Measurements from ENCODE around the gene PDE4D. TPM values are rescaled to one million over a fixed set of nuclear protein-coding genes. Genes with fewer than 3 reads are reported as not detected.

PDE4D gene
- total RNA-seq, 1 experiment from 2014 or later = 6.5 TPM

DNA sequence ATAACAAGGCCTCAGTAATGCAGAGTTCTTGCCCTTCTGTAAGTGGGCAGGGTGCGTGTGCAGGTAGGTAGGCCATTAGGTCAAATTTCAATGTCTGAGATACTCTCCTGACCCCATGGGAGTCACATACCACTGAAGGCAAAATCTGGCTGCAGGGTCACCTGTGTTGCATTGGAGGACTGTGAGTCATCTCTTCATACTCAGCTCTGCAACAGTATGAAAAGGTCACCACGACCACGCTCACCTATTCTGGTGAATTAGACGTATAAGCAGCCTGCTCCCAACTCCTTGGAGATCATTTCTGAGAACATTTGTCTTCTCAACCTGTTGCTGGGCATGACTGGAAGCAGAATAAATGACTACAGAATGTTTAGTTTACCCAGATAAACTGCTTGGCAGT is 599.8 kb downstream of the PDE4D start:
- ChIA-PET POLR2A (ENCODE audit: low non-redundant PET) (no interaction called here), CTCF (no interaction called here)
- Histone ChIP-seq H3K36me3 (ENCODE audit: insufficient read depth, low read length, poor library complexity, severe bottlenecking) (no peaks in the 10 kb centered on the region), H3K9me3 (ENCODE audit: low read depth, low read length, poor library complexity, severe bottlenecking) (no peaks in the 10 kb centered on the region), H3K4me1 (ENCODE audit: insufficient read depth, low read length, poor library complexity, severe bottlenecking) (no peaks in the 10 kb centered on the region), H3K4me3 (ENCODE audit: low read depth, low read length, poor library complexity, severe bottlenecking) (no peak overlapping the region), H3K27ac (ENCODE audit: low read depth, low read length, poor library complexity, severe bottlenecking) (no peak overlapping the region), H3K27me3 (replicated peaks; ENCODE audit: insufficient read depth, low read depth, low read length, poor library complexity) (no peaks in the 10 kb centered on the region)
- no peak for TF ChIP-seq EZH2 (IDR thresholded peaks at IDR 0.05; ENCODE audit: borderline replicate concordance, low read depth, low read length, poor library complexity, severe bottlenecking)
- no peak for TF ChIP-seq CTCF (conservative IDR thresholded peaks at IDR 0.05; ENCODE audit: low read depth, low read length)
- no peak for DNase-seq (ENCODE audit: low spot score)
- intact Hi-C loops (cut with micrococcal nuclease; ENCODE audit: unreplicated experiment) = no loop called here
- no TSS peak for BruUV-seq (replicated peaks)

DNA sequence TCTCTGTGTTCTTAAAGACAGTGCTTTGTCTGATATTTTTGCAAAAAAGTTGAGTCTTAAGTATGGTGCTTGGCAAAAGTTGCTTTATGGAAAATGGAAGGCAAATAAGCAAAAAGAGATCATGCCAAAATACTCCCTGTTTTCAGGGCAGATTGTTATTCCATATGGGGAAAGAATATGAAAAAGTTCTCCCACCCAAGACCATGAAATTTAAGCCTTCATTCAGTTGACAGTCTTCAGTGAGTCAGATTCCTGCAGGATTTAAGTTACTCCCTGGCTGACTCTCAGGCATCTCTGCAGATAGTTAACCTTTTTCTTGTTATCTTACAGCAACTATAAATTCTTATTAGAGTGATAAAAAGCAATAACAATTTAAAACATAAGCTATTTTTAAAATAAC is 601.6 kb downstream of the PDE4D start:
- H3K27ac ChIP-seq (ENCODE audit: low read depth, low read length, poor library complexity, severe bottlenecking) = no peak overlapping the region
- no peaks in the 10 kb centered on the region for H3K4me1 ChIP-seq (ENCODE audit: insufficient read depth, low read length, poor library complexity, severe bottlenecking)
- POLR2A ChIA-PET (ENCODE audit: low non-redundant PET) = no interaction called here
- CTCF ChIA-PET = interaction anchor here (0.6 kb wide), 1 partner anchor 113 kb away, joined by 4 read pairs; no protein-coding TSS in a partner anchor
- no peak for DNase-seq (ENCODE audit: low spot score)
- TF ChIP-seq EZH2 (IDR thresholded peaks at IDR 0.05; ENCODE audit: borderline replicate concordance, low read depth, low read length, poor library complexity, severe bottlenecking) (no peak), CTCF (conservative IDR thresholded peaks at IDR 0.05; ENCODE audit: low read depth, low read length) (no peak)
- H3K4me3 ChIP-seq (ENCODE audit: low read depth, low read length, poor library complexity, severe bottlenecking) = no peak overlapping the region
- H3K36me3 ChIP-seq (ENCODE audit: insufficient read depth, low read length, poor library complexity, severe bottlenecking) = no peaks in the 10 kb centered on the region
- H3K9me3 ChIP-seq (ENCODE audit: low read depth, low read length, poor library complexity, severe bottlenecking) = no peaks in the 10 kb centered on the region
- no TSS peak for BruUV-seq (replicated peaks)
- intact Hi-C loops (cut with micrococcal nuclease; ENCODE audit: unreplicated experiment) = no loop called here
- H3K27me3 ChIP-seq (replicated peaks; ENCODE audit: insufficient read depth, low read depth, low read length, poor library complexity) = peaks cover 3% of the 10 kb centered on the region

DNA sequence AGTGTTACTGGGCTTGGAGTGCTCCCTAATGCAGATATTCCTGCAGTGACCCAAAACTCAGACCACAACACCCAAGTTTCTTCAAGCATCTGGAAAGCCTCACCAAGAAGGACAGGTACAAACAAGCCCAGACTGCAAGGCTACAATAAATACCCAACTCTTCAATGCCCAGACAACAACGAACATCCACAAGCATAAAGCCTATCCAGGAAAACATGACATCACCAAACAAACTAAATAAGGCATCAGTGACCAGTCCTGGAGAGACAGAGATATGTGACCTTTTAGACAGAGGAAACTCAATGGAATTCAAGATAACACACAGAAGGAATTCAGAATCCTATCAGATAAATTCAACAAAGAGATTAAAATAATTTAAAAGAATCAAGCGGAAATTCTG is 605.6 kb downstream of the PDE4D start:
- TF ChIP-seq CTCF (conservative IDR thresholded peaks at IDR 0.05; ENCODE audit: low read depth, low read length) (no peak), EZH2 (IDR thresholded peaks at IDR 0.05; ENCODE audit: borderline replicate concordance, low read depth, low read length, poor library complexity, severe bottlenecking) (no peak)
- no peaks in the 10 kb centered on the region for H3K36me3 ChIP-seq (ENCODE audit: insufficient read depth, low read length, poor library complexity, severe bottlenecking)
- intact Hi-C loops (cut with micrococcal nuclease; ENCODE audit: unreplicated experiment) = no loop called here
- no peak for DNase-seq (ENCODE audit: low spot score)
- CTCF ChIA-PET = no interaction called here
- POLR2A ChIA-PET (ENCODE audit: low non-redundant PET) = no interaction called here
- no peaks in the 10 kb centered on the region for H3K4me1 ChIP-seq (ENCODE audit: insufficient read depth, low read length, poor library complexity, severe bottlenecking)
- BruUV-seq (replicated peaks) = no TSS peak
- H3K4me3 ChIP-seq (ENCODE audit: low read depth, low read length, poor library complexity, severe bottlenecking) = no peak overlapping the region
- H3K27me3 ChIP-seq (replicated peaks; ENCODE audit: insufficient read depth, low read depth, low read length, poor library complexity) = peaks cover 3% of the 10 kb centered on the region
- no peak overlapping the region for H3K27ac ChIP-seq (ENCODE audit: low read depth, low read length, poor library complexity, severe bottlenecking)
- H3K9me3 ChIP-seq (ENCODE audit: low read depth, low read length, poor library complexity, severe bottlenecking) = no peaks in the 10 kb centered on the region
